Activated CD4-positive, alpha-beta T cell treated with anti-CD3 and anti-CD28 coated beads for 1 hour (primary cell): ENCODE data around the gene KCNH6.

Experiments
- DNase-seq: peaks from one replicate; pipeline ENCODE4 v3.0.0-alpha.2; 2020

KCNH6 gene

GRCh38 chr17:63512388-63512787 is 10.8 kb upstream of the KCNH6 start:
- DNase-seq: no peak

GRCh38 chr17:63512896-63513644 is 10.1 kb upstream of the KCNH6 start:
- no peak for DNase-seq

DNA sequence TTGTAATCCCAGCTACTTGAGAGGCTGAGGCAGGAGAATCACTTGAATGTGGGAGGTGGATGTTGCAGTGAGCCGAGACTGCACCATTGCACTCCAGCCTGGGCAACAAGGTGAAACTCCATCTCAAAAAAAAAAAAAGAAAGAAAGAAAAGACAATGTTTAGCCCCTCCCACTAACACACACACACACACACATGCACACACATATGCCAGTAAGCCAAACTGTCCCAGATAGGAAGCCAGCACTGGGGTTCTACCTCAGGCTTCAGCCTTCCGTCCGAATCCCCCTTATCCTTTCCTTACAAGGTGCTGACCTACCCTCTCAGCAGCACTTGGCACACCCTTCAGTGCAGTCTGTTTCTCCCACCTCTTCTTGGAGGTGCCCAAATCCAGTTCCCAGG is 8.7 kb upstream of the KCNH6 start:
- DNase-seq: no peak

DNA sequence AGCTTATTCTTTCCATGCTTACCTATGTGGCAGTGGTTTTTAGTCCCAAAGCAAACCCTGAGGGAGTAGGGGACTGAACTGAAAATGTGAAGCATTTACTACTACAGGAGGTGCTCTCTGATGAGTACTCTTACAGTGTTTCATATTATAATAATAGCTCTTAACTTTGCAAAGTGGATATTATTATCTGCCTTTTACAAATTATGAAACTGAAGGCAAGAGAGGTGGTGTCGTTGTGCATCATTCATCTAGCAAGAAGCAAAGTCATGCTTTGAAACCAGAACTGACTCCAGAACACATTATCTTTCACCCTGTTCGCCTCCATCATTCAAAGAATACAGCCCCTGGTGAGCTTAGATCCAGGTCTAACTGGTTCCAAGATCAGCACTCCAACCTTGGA is 8.2 kb upstream of the KCNH6 start:
- DNase-seq: no peak

DNA sequence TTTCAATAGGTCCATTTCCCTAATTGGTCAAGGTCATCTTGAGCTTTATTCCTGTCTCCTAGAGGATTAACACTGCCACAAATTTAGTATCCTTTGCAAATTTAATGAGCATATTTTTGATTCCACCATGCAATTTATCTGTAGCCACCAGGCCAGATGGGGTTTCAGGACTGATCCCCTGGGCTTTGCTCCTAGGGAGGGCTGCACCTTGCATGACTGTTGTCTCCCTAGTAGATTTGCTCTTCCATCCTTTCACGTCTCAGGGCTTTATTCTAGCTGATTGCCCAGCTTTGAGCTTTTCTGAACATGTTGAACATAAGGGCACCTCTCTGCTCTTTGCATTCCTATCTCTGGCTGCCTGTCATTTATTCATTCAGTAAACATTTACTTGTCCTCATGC is 7.7 kb upstream of the KCNH6 start:
- DNase-seq: no peak

- DNase-seq: no peak
Observed at GRCh38 chr17:63516910-63517824, 6.0 kb upstream of the KCNH6 start.

- no peak for DNase-seq
Observed at GRCh38 chr17:63517825-63518534, 5.2 kb upstream of the KCNH6 start.

GRCh38 chr17:63519116-63519881 is 3.9 kb upstream of the KCNH6 start:
- DNase-seq: no peak

DNA sequence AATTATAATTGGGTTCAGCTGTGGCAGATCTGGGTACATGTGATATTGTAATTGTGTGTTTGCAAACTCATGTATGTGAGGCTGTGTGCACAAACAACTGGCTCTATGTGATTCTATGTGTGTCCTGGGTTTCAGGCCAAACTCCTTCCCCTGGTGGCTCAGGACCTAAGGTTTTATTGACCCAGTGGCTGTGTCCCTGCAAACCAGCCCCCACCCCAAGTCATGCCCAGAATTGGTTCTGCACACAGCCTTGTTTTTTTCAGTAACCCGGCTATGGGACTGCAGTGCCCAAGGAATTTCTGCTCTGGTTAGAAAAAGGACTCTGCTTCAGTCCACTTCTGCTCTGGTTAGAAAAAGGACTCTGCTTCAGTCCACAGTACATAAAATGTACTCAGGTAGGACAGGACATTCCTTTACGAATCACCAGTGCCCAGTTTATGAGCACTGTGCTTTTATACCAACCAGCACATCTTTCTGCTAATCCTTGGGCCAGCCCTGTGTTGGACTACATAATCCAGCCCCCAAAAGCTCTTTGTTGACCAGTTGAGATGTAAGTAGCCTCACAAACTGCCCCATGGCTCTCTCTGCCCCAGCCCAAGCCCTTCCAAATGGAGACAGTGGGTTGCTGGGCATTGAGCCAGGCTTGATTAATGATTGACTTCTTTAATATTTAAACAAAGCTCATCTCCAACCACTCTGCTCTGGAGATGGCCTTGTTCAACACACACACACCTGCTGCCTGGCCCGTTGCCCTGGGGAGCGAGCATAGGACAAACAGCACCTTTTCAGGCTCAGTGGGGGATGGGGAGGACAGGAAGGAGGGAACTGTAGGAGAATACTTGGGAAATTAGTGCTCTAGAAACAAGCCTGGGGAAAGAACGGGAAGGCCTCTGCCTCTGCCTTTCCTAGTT is 2.9 kb upstream of the KCNH6 start:
- DNase-seq: no peak

- DNase-seq: no peak
Observed at GRCh38 chr17:63524051-63524450, 893 bp downstream of the KCNH6 start.

DNA sequence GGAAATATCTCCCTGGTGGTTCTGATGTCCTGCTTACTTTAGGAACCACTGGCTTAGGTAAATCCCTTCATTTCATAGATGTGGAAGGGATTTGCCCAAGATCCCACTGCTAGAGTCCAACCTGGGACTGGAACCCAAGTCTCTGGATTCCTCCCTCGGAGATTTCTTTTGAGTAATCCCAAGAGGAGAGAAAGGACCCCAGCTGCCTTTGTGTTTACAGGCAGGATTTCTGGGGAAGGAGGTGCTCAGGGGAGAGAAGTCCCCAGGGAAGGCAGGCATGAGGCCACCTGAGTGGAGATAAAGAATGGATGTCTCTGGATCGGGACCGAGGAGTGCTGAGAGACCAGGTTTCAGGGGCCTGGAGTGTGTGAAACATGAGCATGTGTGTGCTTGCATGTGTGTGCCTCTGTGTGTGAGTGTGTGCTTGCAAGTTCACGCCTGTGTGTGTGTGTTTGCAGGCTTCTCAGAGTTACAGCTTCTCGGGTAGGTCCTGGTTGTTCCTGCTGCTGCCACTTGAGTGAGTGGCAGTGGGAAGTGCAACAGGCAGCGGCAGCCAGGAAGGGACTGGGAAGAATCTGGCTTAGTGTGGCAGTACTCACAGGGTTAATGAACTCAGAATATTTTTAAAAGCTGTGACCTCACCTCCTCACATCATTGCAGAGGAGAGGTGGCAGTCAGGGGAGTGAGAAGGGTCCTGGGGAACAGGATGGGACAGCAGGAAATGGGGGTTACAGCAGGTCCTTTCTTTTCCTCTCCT is 2.2 kb downstream of the KCNH6 start:
- DNase-seq: no peak

DNA sequence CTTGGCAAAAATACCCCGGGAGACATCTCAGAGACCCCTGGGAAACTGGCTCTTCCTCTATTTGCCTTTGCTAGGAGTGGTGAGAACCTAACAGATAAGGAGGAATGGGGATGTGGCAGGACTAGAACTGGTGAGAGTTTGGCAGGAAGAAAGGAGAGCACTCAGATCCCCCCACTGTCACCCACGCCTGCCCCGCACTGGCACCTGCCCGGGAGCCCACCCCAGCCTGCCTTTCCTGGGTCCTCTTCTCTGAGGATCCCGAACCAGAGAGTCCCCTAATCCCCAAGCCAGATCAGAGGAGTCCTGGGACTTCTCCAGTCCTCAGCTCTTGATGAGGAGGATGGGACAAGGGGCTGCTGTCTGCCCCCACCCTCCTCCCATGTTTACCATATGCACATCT is 3.7 kb downstream of the KCNH6 start:
- DNase-seq: no peak

- no peak for DNase-seq
Observed at GRCh38 chr17:63528183-63528582, 5.0 kb downstream of the KCNH6 start.

DNA sequence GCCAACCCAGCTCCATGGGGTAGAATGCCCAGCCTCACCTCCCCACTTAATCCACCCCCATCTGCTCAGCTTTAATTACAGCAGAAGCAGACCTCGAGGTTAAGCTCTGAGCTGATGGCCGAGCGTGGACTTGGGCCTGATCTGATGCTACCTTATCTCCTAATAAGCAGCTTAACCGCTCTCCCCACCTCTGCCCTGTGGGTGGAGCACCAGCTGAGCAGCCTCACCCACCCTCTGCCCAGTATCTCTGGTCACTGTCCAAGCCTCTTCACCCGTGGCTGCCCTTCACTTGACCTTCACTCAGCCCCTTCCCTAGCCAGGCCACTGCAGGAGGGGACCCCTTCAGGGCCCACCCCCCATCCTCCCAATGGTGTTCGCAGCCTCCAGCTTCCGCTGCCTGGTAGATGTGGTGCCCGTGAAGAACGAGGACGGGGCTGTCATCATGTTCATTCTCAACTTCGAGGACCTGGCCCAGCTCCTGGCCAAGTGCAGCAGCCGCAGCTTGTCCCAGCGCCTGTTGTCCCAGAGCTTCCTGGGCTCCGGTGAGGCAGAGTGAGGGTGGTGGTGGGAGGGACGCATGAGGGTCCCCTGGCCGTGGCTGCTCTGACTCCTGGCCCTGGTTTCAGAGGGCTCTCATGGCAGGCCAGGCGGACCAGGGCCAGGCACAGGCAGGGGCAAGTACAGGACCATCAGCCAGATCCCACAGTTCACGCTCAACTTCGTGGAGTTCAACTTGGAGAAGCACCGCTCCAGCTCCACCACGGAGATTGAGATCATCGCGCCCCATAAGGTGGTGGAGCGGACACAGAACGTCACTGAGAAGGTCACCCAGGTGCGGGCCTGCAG is 6.8 kb downstream of the KCNH6 start:
- no peak for DNase-seq

- DNase-seq: no peak
Observed at GRCh38 chr17:63530557-63531021, 7.4 kb downstream of the KCNH6 start.

- no peak for DNase-seq
Observed at GRCh38 chr17:63531022-63531965, 8.1 kb downstream of the KCNH6 start.

DNA sequence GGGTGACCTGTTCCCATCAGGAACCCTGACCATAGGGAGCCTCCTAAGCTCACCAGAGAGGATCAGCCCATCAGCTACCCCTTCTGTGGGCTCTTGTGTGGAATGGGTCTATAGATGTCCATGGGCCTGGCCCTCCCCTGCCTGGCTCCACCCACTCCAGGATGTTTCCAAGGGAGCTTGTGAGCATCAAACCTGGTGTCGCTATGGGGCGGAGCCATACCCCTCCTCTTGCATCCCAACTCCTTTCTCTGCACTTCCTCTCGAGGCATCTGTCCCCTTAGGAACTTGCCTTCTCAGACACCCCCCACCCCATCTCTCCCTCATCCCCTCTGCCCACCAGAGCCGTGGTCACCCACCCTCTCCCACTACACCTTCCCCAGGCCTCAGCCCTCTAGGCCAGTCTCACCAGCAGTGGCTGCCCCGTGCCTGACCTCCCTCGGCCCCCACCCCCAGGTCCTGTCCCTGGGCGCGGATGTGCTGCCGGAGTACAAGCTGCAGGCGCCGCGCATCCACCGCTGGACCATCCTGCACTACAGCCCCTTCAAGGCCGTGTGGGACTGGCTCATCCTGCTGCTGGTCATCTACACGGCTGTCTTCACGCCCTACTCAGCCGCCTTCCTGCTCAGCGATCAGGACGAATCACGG is 10.4 kb downstream of the KCNH6 start:
- DNase-seq: no peak

DNA sequence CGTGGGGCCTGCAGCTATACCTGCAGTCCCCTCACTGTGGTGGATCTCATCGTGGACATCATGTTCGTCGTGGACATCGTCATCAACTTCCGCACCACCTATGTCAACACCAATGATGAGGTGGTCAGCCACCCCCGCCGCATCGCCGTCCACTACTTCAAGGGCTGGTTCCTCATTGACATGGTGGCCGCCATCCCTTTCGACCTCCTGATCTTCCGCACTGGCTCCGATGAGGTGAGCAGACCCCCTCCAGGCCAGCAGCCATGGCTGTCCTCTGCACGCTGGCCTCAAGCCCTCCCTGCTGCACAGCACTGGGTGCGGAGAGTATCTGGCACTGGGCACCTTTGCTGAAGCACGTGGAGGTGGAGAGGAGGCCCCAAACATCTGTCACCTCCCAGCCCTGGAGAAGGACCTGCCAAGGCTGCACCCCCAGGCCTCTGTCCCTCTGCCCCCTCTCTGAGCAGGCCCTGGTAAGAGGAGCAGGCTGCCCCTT is 11.0 kb downstream of the KCNH6 start:
- no peak for DNase-seq
